Neutrophil (primary cell): ENCODE measurements around the gene SLC3A2.

Experiments
- H3K27ac ChIP-seq: fragments of 200-600 bp; sonication (generic); 2 replicates; pipeline ENCODE4 v1.5.1; 2016; ENCODE audit warnings: mild to moderate bottlenecking, moderate library complexity
- H3K27me3 ChIP-seq: fragments of 200-600 bp; sonication (generic); 2 replicates; pipeline ENCODE4 v1.6.0; 2016; ENCODE audit warnings: mild to moderate bottlenecking
- H3K36me3 ChIP-seq: fragments of 200-600 bp; sonication (generic); 2 replicates; pipeline ENCODE4 v1.5.1; 2017
- H3K4me1 ChIP-seq, 2 experiments: fragments of 200-600 bp in 1 of 2; sonication (generic) in 1 of 2; 1 replicate in 1 of 2; 2 replicates in 1 of 2; pipeline versions ENCODE4 v1.5.1 to v1.6.1; 2013 to 2016; ENCODE audit warnings: low read depth in 1 of 2, low read length in 1 of 2, mild to moderate bottlenecking in 1 of 2, moderate library complexity in 1 of 2; ENCODE audit not compliant: control insufficient read depth in 1 of 2, insufficient read depth in 1 of 2
- H3K4me3 ChIP-seq, 2 experiments: fragments of 200-600 bp in 1 of 2; sonication (generic) in 1 of 2; 1 replicate in 1 of 2; 2 replicates in 1 of 2; pipeline ENCODE4 v1.5.1; 2013 to 2016; ENCODE audit warnings: low read depth in 1 of 2, low read length in 1 of 2, mild to moderate bottlenecking in 1 of 2, moderate library complexity in 1 of 2
- H3K9me3 ChIP-seq: fragments of 200-600 bp; sonication (generic); 2 replicates; pipeline ENCODE4 v1.5.1; 2016
- CTCF ChIP-seq: fragments of 200-600 bp; sonication (generic); IDR thresholded peaks from 2 replicates; pipeline ENCODE4 v1.5.1; 2016; ENCODE audit warnings: antibody characterized with exemption

SLC3A2 gene

GRCh38 chr11:62889126-62889483, 8.4 kb downstream of the SLC3A2 start:
- Histone ChIP-seq H3K27me3 (no peaks in the 10 kb centered on the region), H3K36me3 (peaks cover 59% of the 10 kb centered on the region)
- no peak for TF ChIP-seq CTCF

GRCh38 chr11:62889484-62890437, 9.1 kb downstream of the SLC3A2 start:
- no peak overlapping the region for H3K27ac ChIP-seq
- no peaks in the 10 kb centered on the region for H3K4me1 ChIP-seq
- H3K27me3 ChIP-seq: no peaks in the 10 kb centered on the region
- TF ChIP-seq CTCF: no peak
- no peak overlapping the region for H3K4me3 ChIP-seq
- peaks cover 54% of the 10 kb centered on the region for H3K36me3 ChIP-seq
- no peaks in the 10 kb centered on the region for H3K9me3 ChIP-seq

More at GRCh38 chr11:62889126-62889483, 8.4 kb downstream of the SLC3A2 start:
- no peak overlapping the region for H3K27ac ChIP-seq
- H3K4me1 ChIP-seq: no peaks in the 10 kb centered on the region
- no peak overlapping the region for H3K4me3 ChIP-seq
- no peaks in the 10 kb centered on the region for H3K9me3 ChIP-seq

GRCh38 chr11:62892077-62892922, 11.6 kb downstream of the SLC3A2 start:
- Histone ChIP-seq H3K27ac (no peak overlapping the region), H3K36me3 (peaks cover 28% of the 10 kb centered on the region), H3K4me1 (no peaks in the 10 kb centered on the region), H3K27me3 (no peaks in the 10 kb centered on the region), H3K4me3 (no peak overlapping the region), H3K9me3 (no peaks in the 10 kb centered on the region)
- no peak for TF ChIP-seq CTCF

GRCh38 chr11:62895501-62895900, 14.8 kb downstream of the SLC3A2 start:
- Histone ChIP-seq H3K36me3 (no peaks in the 10 kb centered on the region), H3K9me3 (no peaks in the 10 kb centered on the region), H3K27me3 (peaks cover 10% of the 10 kb centered on the region), H3K27ac (no peak overlapping the region), H3K4me1 (no peaks in the 10 kb centered on the region), H3K4me3 (no peak overlapping the region)
- no peak for TF ChIP-seq CTCF

- no peak for TF ChIP-seq CTCF
- H3K36me3 ChIP-seq: no peaks in the 10 kb centered on the region
- no peak overlapping the region for H3K27ac ChIP-seq
- no peaks in the 10 kb centered on the region for H3K9me3 ChIP-seq
- H3K4me1 ChIP-seq: no peaks in the 10 kb centered on the region
- H3K4me3 ChIP-seq: no peak overlapping the region
- peaks cover 10% of the 10 kb centered on the region for H3K27me3 ChIP-seq
Measured at GRCh38 chr11:62896049-62896448, 15.4 kb downstream of the SLC3A2 start.
